Stimulated activated naive CD4-positive, alpha-beta T cell (primary cell): Measurements from ENCODE around the gene POGLUT2.

Source experiments
- DNase-seq, 6 experiments: peaks; one replicate each; lab custom pipeline; 2025; lab: John Stamatoyannopoulos, UW

The POGLUT2 gene

GRCh38 chr13:102798581-102799425 lies at the start of gene POGLUT2, which contains the start of gene BIVM:
Gene POGLUT2, minus strand, starts transcription at chr13:102798976. Its CDS starts 306 bp downstream, at chr13:102798670.
Gene BIVM, plus strand, starts transcription at chr13:102799119. Its CDS starts 8,149 bp downstream, at chr13:102807268.
- DNase-seq = peak in 5 of 6 experiments; percentile 6 to 62 (median 24)

- DNase-seq = peak in 2 of 6 experiments; percentile 45 to 46
Observed at GRCh38 chr13:102847272-102848234, 48.8 kb upstream of the POGLUT2 start.

DNA sequence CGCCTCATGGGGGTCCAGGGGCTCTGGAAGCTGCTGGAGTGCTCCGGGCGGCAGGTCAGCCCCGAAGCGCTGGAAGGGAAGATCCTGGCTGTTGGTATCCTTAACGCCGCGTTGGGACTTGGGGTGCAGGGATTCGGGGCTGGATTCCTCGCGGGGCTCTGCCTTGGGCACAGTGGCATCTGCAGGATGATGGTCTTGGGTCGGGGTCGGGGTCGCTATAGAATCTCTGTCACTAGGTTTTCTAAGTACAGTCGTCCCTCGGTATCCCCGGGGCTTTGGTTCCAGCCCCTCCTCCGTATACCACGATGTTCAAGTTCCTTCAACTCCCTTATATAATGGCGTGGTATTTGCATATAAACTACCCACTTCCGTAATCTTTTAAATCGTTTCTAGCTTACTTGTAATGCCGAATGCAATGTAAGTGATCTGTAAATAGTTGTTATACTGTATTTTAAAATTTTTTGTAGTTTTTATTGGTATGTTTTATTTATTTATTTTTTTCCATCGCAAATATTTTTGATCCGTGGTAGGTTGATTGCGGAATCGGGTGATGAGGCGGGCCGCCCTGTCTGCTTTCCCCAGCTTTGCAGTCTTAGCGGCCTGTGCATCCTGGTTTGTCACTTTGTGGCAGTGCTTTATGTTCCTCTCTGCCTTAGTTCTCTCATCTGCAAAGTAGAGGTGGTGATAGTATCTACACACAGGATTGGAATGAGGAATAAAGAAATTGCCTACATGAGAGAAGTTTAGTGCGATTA lies 47.7 kb upstream of the POGLUT2 start:
- DNase-seq = peak; percentile 30 to 83 (median 65)

DNA sequence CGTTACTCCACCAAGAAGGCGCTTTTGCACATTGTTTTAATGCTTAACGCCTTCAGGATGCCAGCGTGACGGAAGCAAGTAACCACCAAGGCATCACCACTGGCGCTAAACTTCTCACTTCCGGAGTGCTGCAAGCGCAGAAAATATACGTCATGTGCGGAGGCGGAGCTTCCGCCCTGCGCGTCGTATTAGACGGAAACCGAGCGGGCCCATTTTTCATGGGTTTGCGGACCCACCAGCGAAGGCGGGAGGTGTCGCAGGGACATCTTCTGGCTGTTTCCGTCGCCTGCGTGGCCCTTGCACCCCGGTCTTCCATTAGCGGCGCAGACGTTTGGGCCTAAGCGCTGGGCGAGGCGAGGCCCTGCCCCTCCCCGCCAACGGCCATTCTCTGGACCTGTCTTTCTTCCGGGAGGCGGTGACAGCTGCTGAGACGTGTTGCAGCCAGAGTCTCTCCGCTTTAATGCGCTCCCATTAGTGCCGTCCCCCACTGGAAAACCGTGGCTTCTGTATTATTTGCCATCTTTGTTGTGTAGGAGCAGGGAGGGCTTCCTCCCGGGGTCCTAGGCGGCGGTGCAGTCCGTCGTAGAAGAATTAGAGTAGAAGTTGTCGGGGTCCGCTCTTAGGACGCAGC lies 47.0 kb upstream of the POGLUT2 start, which contains the start of gene ERCC5:
Gene ERCC5, plus strand, starts transcription at position 403 of the 631 bp plus-strand sequence. CDS start 235 bp downstream, outside the sequence.
- DNase-seq = peak; percentile 92 to 98 (median 94)

GRCh38 chr13:102845289-102845629 lies 46.5 kb upstream of the POGLUT2 start:
- no peak for DNase-seq

GRCh38 chr13:102839462-102839861 lies 40.7 kb upstream of the POGLUT2 start:
- DNase-seq = no peak

DNA sequence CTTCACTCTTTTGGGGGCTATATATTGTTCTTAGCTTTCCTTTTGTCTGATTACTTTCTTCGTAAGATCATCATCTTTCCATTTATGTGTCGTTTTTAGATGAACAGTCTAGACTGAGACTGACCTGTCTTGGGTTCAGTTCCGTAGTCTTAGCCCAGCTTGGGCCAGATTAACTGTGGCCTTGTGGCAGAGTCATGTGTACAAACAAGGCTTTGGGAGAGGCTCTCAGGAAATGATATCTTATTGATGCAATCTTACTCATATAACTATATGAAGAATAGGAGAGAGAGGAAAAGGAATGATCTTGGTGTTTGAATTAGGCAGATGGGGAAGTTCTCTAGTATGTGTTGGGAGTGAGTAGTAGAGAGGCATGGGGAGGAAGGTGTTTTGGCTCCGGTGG lies 40.2 kb upstream of the POGLUT2 start:
- DNase-seq = no peak

DNA sequence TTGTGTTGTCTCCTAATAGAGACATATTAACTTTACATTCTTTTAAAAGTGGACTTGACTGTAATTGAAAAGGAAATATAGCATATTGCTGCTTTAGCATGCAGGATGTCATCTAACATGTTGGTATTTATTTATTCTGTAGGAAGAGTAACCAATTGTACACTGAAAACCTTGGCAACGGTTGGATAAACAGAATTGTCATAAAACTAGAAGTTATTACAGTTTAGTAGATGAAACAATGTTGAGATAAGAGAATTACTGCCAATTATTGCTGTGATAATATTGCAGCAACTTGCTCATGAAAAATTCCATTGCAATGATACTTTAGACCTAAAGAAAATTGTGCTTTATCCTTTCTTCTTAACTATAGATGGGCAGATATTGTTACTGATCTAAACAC lies 39.5 kb upstream of the POGLUT2 start:
- no peak for DNase-seq

- DNase-seq = no peak
Observed at GRCh38 chr13:102836471-102836870, 37.7 kb upstream of the POGLUT2 start.

GRCh38 chr13:102830646-102831045 lies 31.9 kb upstream of the POGLUT2 start:
- no peak for DNase-seq

DNA sequence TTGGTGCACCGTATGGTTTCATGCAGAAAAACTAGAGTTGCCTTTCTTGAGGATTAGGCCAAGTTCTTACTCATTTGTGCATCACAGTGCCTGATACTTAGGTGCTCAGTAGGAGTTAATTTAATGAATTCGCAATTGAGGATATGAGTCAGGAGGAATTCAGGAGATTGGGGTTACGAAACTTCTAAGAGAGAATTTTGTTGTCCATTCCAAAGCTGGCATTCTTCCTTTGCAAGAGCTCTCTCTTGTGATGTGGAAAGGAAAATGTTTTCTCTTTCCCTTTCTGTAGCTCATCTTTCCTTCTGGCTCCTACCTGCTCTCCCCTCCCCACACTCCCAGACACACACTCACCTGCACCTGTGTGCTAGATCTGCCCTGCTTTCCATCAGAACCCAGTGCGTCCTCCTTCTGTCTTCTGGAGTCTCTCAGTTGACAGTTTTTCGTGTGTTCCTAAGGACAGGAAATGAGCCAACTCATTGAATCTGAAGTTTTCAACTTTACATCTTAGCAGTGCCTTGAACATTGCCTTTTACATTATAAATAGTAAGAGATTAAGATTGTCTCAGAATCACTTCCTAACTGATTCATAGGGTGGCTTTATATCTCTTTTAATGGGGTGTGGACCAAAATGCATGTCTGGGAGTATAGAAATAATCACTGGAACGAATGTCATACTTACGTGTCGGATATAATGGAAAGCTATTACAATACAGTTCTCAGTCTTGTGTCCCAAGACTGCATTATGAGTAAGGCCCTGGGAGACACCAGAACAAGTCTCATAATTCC lies 27.3 kb upstream of the POGLUT2 start:
- DNase-seq = no peak

DNA sequence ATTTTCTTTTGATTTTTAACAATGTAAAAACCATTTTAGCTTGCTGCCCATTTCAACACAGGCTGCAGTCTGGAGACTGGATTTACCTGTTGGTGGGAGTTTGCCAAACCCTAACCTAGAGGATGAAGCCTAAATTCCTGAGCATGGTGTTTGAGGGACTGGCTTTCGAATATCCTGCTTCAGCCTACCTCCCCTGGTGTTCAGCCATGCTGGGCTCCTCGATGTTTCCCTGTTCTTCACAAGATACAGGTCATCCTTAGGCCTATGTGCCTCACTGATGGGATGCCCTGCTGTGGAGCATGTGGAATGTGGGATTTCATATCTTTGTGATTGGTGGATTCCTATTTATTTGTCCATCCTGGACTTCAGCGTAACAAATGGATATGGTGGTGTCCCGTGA lies 26.6 kb upstream of the POGLUT2 start:
- DNase-seq = no peak

- DNase-seq = no peak
Observed at GRCh38 chr13:102817907-102818306, 19.1 kb upstream of the POGLUT2 start.

- DNase-seq = no peak
Observed at GRCh38 chr13:102817241-102817640, 18.5 kb upstream of the POGLUT2 start.

GRCh38 chr13:102816708-102817107 lies 17.9 kb upstream of the POGLUT2 start:
- DNase-seq = no peak

- no peak for DNase-seq
Observed at GRCh38 chr13:102815788-102816187, 17.0 kb upstream of the POGLUT2 start.

DNA sequence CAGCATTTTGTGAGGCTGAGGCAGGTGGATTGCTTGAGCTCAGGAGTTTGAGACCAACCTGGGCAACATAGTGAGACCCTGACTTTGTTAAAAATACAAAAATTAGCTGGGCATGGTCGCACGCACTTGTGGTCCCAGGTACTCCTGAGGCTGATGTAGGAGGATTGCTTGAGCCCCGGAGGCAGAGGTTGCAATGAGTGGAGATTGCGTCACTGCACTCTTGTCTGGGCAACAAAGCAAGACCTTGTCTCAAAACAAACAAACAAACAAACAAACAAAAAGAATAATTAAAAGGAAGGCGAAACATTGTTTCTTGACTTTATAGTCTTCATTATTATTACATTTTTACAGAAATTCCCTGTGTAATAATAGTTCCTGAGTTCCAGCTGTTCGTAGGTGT lies 16.0 kb upstream of the POGLUT2 start:
- no peak for DNase-seq

DNA sequence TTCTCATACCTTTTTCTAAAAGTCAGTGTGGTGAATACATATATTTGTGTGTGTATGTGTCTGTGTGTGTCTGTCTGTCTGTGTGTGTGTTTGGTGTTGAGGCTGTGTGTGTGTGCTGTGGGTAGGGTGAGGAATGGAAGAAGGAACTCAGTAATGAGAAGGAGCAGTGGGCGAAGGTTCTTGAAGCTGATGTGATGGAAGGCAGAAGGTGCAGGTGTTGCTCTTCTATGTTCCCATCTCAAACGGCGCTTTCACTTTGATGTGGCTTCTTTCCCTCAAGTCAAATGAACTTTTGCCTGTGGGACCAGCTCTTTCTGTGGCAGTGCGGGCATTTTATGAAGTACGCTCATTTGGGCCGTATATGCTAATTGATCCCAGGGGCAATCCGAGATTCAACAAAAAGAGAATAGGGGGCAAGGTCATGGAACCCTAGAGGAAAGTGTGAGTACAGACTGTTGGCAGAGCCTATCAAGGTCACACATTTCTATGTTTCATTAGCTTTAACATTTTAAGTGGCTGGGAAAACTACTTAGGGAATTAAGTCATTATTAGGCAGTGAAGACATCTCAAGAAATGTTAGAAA lies 15.3 kb upstream of the POGLUT2 start:
- DNase-seq = no peak

DNA sequence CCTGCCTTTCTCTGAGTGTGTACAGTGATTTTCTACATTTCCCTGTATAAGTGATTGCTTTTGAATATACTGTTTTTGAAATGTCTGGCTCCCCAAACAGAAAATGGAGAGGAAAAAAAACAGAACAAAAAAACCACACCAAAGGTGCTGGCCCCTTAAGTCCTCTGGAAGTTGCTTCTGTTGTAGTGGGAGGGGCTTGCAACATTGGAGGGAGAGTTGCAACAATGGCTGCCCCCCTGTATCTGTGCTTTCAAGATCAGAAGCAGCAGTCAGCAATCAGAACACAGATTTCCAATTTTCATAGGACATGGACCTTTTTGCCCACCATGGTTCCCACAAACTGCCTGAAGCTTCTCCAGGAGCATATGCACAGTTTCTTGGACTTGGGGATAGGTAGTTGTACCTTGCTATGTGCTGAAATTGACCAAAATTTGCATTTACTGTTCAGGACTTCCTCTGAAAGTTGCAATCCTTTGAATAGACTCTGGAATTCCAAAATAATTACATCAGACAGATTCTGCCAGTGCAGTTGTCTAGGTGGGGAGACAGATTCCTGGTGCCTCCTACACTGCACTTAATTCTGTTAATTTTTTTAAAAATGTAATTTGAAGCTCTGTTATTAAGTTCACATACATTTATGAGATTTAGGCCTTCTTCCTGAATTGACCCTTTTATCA lies 14.0 kb upstream of the POGLUT2 start:
- no peak for DNase-seq

DNA sequence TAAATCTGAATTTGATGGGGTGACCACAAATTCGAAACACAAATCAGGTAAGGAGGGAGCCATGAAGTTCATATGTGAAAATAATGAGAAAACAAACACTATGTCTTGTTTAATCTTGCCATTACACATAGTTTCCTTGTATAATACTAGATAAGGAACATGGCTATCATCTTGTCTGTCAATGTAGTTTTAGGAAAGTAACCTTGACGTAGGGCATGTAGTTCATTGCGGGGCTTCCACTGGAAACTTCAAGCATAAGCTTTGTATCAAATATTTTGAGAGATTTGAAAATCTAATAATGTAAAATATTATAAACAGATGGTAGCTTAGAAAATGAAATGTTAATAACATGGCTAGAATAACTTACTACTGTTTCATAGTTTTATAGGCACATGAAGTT lies 8.9 kb upstream of the POGLUT2 start:
- DNase-seq = no peak
